HEK293 (cell line): ENCODE data around the gene NDUFS2.

Experiments used
- GLIS1 ChIP-seq: fragments of 450-650 bp; formaldehyde crosslinking; IDR thresholded peaks from 2 replicates; pipeline ENCODE4 v1.5.1; 2016; ENCODE audit warnings: missing biosample characterization, missing genetic modification characterization
- HOXA7 ChIP-seq: sonication (generic); formaldehyde crosslinking; IDR thresholded peaks from 2 replicates; pipeline ENCODE4 v1.8.1; 2022; ENCODE audit warnings: missing genetic modification reagents, borderline replicate concordance
- INSM2 ChIP-seq: fragments of 450-650 bp; formaldehyde crosslinking; IDR thresholded peaks from 2 replicates; pipeline ENCODE4 v1.5.1; 2016; ENCODE audit warnings: missing biosample characterization, missing genetic modification characterization
- KLF10 ChIP-seq: fragments of 450-650 bp; IDR thresholded peaks from 2 replicates; pipeline ENCODE4 v1.5.1; 2018; ENCODE audit warnings: missing biosample characterization, mild to moderate bottlenecking, missing genetic modification characterization
- MZF1 ChIP-seq: fragments of 450-650 bp; formaldehyde crosslinking; IDR thresholded peaks from 2 replicates; pipeline ENCODE4 v1.5.1; 2017; ENCODE audit warnings: missing biosample characterization, missing genetic modification characterization, borderline replicate concordance
- PRDM1 ChIP-seq: fragments of 450-650 bp; formaldehyde crosslinking; IDR thresholded peaks from 2 replicates; pipeline ENCODE4; 2016; ENCODE audit warnings: missing biosample characterization, missing genetic modification characterization
- PRDM6 ChIP-seq: fragments of 450-650 bp; formaldehyde crosslinking; IDR thresholded peaks from 2 replicates; pipeline ENCODE4 v1.5.1; 2017; ENCODE audit warnings: missing biosample characterization, missing genetic modification characterization
- REST ChIP-seq: fragments of 450-650 bp; formaldehyde crosslinking; IDR thresholded peaks from 2 replicates; pipeline ENCODE4 v1.5.1; 2016; ENCODE audit warnings: missing biosample characterization, missing genetic modification characterization
- SCRT1 ChIP-seq: fragments of 450-650 bp; formaldehyde crosslinking; IDR thresholded peaks from 2 replicates; pipeline ENCODE4 v1.5.1; 2016; ENCODE audit warnings: missing biosample characterization, missing genetic modification characterization, borderline replicate concordance
- SP3 ChIP-seq: fragments of 450-650 bp; formaldehyde crosslinking; IDR thresholded peaks from 2 replicates; pipeline ENCODE4 v1.5.1; 2016; ENCODE audit warnings: missing biosample characterization, missing genetic modification characterization
- ZBTB49 ChIP-seq: fragments of 450-650 bp; formaldehyde crosslinking; IDR thresholded peaks from 2 replicates; pipeline ENCODE4 v1.5.1; 2016; ENCODE audit warnings: missing biosample characterization, missing genetic modification characterization, low read depth
- ZBTB7A ChIP-seq: fragments of 450-650 bp; formaldehyde crosslinking; IDR thresholded peaks from 2 replicates; pipeline ENCODE4 v1.5.1; 2016; ENCODE audit warnings: low read depth, missing biosample characterization, missing genetic modification characterization
- ZNF112 ChIP-seq: fragments of 450-650 bp; formaldehyde crosslinking; IDR thresholded peaks from 2 replicates; pipeline ENCODE4 v1.5.0; 2017; ENCODE audit warnings: missing biosample characterization, missing genetic modification characterization
- ZNF2 ChIP-seq: fragments of 450-650 bp; formaldehyde crosslinking; IDR thresholded peaks from 2 replicates; pipeline ENCODE4 v1.5.1; 2016; ENCODE audit warnings: missing biosample characterization, missing genetic modification characterization
- ZNF311 ChIP-seq: fragments of 450-650 bp; formaldehyde crosslinking; IDR thresholded peaks from 2 replicates; pipeline ENCODE4 v1.5.1; 2017; ENCODE audit warnings: missing biosample characterization, missing genetic modification characterization, borderline replicate concordance
- ZNF404 ChIP-seq: fragments of 450-650 bp; formaldehyde crosslinking; IDR thresholded peaks from 2 replicates; pipeline ENCODE4 v1.5.1; 2017; ENCODE audit warnings: missing biosample characterization, missing genetic modification characterization
- ZNF423 ChIP-seq: fragments of 450-650 bp; formaldehyde crosslinking; IDR thresholded peaks from 2 replicates; pipeline ENCODE4 v1.5.1; 2016; ENCODE audit warnings: missing biosample characterization, missing genetic modification characterization
- ZNF521 ChIP-seq: fragments of 450-650 bp; formaldehyde crosslinking; IDR thresholded peaks from 2 replicates; pipeline ENCODE4 v1.5.1; 2017; ENCODE audit warnings: missing biosample characterization, mild to moderate bottlenecking, missing genetic modification characterization
- ZNF529 ChIP-seq: fragments of 450-650 bp; formaldehyde crosslinking; IDR thresholded peaks from 2 replicates; pipeline ENCODE4 v1.5.1; 2017; ENCODE audit warnings: missing genetic modification characterization, missing biosample characterization; ENCODE audit not compliant: insufficient replicate concordance
- ZNF549 ChIP-seq: fragments of 450-650 bp; IDR thresholded peaks from 2 replicates; pipeline ENCODE4 v1.5.1; 2018; ENCODE audit warnings: missing biosample characterization, missing genetic modification characterization, mild to moderate bottlenecking, inconsistent platforms, moderate library complexity
- ZNF600 ChIP-seq: fragments of 450-650 bp; formaldehyde crosslinking; IDR thresholded peaks from 2 replicates; pipeline ENCODE4 v1.5.1; 2016; ENCODE audit warnings: missing biosample characterization, missing genetic modification characterization
- ZNF623 ChIP-seq: fragments of 450-650 bp; formaldehyde crosslinking; IDR thresholded peaks from 2 replicates; pipeline ENCODE4 v1.5.1; 2016; ENCODE audit warnings: missing biosample characterization, missing genetic modification characterization
- ZNF639 ChIP-seq: fragments of 450-650 bp; formaldehyde crosslinking; IDR thresholded peaks from 2 replicates; pipeline ENCODE4 v1.5.1; 2016; ENCODE audit warnings: missing biosample characterization, missing genetic modification characterization
- ZNF664 ChIP-seq: fragments of 450-650 bp; formaldehyde crosslinking; IDR thresholded peaks from 2 replicates; pipeline ENCODE4 v1.5.1; 2016; ENCODE audit warnings: missing biosample characterization, missing genetic modification characterization
- ZNF677 ChIP-seq: fragments of 450-650 bp; IDR thresholded peaks from 2 replicates; pipeline ENCODE4 v1.5.0; 2018; ENCODE audit warnings: missing biosample characterization, mild to moderate bottlenecking, missing genetic modification characterization, moderate library complexity
- ZNF792 ChIP-seq: fragments of 450-650 bp; formaldehyde crosslinking; IDR thresholded peaks from 2 replicates; pipeline ENCODE4 v1.5.1; 2016; ENCODE audit warnings: missing biosample characterization, missing genetic modification characterization
- ZSCAN5A ChIP-seq: fragments of 450-650 bp; formaldehyde crosslinking; IDR thresholded peaks from 2 replicates; pipeline ENCODE4 v1.5.1; 2016; ENCODE audit warnings: missing biosample characterization, missing genetic modification characterization

Gene NDUFS2

GRCh38 chr1:161177112-161177935 is 24.8 kb upstream of the NDUFS2 start, which contains the start of gene B4GALT3 (continued):
- no peak for TF ChIP-seq ZSCAN5A
- TF ChIP-seq KLF10 (tag by site-specific recombination): peak; percentile 86
- TF ChIP-seq ZNF311: no peak
- TF ChIP-seq SP3 (tag by site-specific recombination): peak; percentile 100
- TF ChIP-seq ZBTB49 (tag by site-specific recombination): no peak
- TF ChIP-seq ZNF677 (tag by site-specific recombination): no peak
- peak; percentile 99 for TF ChIP-seq ZNF600 (tag by site-specific recombination)
- peak; percentile 98 for TF ChIP-seq GLIS1 (tag by site-specific recombination)
- TF ChIP-seq PRDM6: no peak
- no peak for TF ChIP-seq SCRT1 (tag by site-specific recombination)
- TF ChIP-seq ZNF521 (tag by site-specific recombination): no peak
- TF ChIP-seq PRDM1 (tag by site-specific recombination): no peak
- peak; percentile 43; the same call in 1 of the 2 replicates for TF ChIP-seq ZNF639 (tag by site-specific recombination)
- no peak for TF ChIP-seq REST (tag by site-specific recombination)
- TF ChIP-seq ZNF623 (tag by site-specific recombination): no peak; the same call in 1 of the 2 replicates
- TF ChIP-seq ZNF529 (tag by site-specific recombination): no peak
- no peak for TF ChIP-seq ZNF549 (tag by site-specific recombination)
- peak; percentile 12; the same call in 1 of the 2 replicates for TF ChIP-seq ZBTB7A (tag by site-specific recombination)
- no peak for TF ChIP-seq MZF1
- peak; percentile 99 for TF ChIP-seq ZNF423 (tag by site-specific recombination)
- no peak for TF ChIP-seq ZNF112
- TF ChIP-seq ZNF664 (tag by site-specific recombination): no peak
- TF ChIP-seq ZNF404: no peak
- TF ChIP-seq HOXA7 (CRISPR knock-in tag): no peak
- TF ChIP-seq INSM2 (tag by site-specific recombination): peak; percentile 23; the same call in 1 of the 2 replicates
- no peak; the same call in 1 of the 2 replicates for TF ChIP-seq ZNF792
- peak; percentile 76 for TF ChIP-seq ZNF2
